PC-3 (cell line): ENCODE data around the gene JADE1.

Source experiments
- EZH2 ChIP-seq: fragments of 300-600 bp; sonication (generic); IDR thresholded peaks from one replicate; pipeline ENCODE4 v1.6.1; 2017; ENCODE audit warnings: antibody characterized with exemption, mild to moderate bottlenecking, low read length; ENCODE audit not compliant: unreplicated experiment
- EZH2phosphoT487 ChIP-seq: fragments of 300-600 bp; sonication (generic); IDR thresholded peaks from 2 replicates; pipeline ENCODE4 v1.6.1; 2018; ENCODE audit warnings: mild to moderate bottlenecking, antibody characterized with exemption, low read length, borderline replicate concordance
- TF ChIP-seq, protein P1 (sequence below): fragments of 300-600 bp; sonication (generic); conservative IDR thresholded peaks from 2 replicates; pipeline ENCODE4 v1.5.1; 2017; ENCODE audit warnings: antibody characterized with exemption, low read depth, mild to moderate bottlenecking, low read length

DNA sequence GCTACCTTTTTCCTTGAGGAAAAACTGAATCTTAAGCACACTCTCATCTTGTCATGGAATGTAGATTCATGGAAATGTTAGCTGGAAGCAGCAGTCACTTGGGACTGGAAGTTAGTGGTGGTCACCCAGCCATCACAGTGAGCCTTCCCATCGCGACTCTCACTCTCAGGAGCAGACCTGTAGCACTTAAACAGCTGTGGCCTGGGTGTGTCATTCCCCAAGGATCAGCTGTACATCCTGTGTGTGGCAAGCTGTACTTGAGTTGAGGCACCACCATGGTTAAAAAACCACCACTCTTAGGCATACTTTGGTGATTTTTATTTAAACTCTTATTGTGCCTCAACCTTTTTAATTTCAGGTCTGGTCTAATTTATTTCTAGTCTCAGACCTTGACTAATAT is 46.7 kb downstream of the JADE1 start:
- TF ChIP-seq EZH2 = no peak
- TF ChIP-seq, protein P1, sequence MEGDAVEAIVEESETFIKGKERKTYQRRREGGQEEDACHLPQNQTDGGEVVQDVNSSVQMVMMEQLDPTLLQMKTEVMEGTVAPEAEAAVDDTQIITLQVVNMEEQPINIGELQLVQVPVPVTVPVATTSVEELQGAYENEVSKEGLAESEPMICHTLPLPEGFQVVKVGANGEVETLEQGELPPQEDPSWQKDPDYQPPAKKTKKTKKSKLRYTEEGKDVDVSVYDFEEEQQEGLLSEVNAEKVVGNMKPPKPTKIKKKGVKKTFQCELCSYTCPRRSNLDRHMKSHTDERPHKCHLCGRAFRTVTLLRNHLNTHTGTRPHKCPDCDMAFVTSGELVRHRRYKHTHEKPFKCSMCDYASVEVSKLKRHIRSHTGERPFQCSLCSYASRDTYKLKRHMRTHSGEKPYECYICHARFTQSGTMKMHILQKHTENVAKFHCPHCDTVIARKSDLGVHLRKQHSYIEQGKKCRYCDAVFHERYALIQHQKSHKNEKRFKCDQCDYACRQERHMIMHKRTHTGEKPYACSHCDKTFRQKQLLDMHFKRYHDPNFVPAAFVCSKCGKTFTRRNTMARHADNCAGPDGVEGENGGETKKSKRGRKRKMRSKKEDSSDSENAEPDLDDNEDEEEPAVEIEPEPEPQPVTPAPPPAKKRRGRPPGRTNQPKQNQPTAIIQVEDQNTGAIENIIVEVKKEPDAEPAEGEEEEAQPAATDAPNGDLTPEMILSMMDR = no peak
- no peak for TF ChIP-seq EZH2phosphoT487
